SK-N-MC (cell line): Measurements from ENCODE around the gene RFC2.
"Not testable (repeated sequence)": the region's sequence is repeated elsewhere in the genome, so short reads cannot be mapped to it uniquely, and the experiment has no call there.

Experiments used
- FOXP2 ChIP-seq: optimal IDR thresholded peaks from 2 replicates; pipeline ENCODE3; 2011; ENCODE audit warnings: mild to moderate bottlenecking, moderate library complexity; ENCODE audit not compliant: insufficient read depth; ENCODE audit errors: extremely low read length, control extremely low read depth
- POLR2AphosphoS5 ChIP-seq: IDR thresholded peaks from 2 replicates; pipeline ENCODE4 v1.6.1; 2012; ENCODE audit warnings: mild to moderate bottlenecking, low read depth, low read length, borderline replicate concordance

- not testable (repeated sequence) for TF ChIP-seq POLR2AphosphoS5, FOXP2
Measured at GRCh38 chr7:74206052-74206451, 48.1 kb downstream of the RFC2 start.
